ENCODE measurements around the gene INPP4A.

GRCh38 chr2:98521266-98521665 is 76.6 kb downstream of the INPP4A start:
- TF ChIP-seq ZEB2 (IDR thresholded peaks at IDR 0.05), result no peak
- TF ChIP-seq AFF4 (CRISPR knock-in tag; IDR thresholded peaks at IDR 0.05), result no peak
- TF ChIP-seq CREB1 (IDR thresholded peaks at IDR 0.05), result no peak
- TF ChIP-seq CREB1 (CRISPR knock-in tag; IDR thresholded peaks at IDR 0.05), result no peak
- no peak for TF ChIP-seq MXI1 (IDR thresholded peaks at IDR 0.05; ENCODE audit: low read depth, low read length)
- no peak for TF ChIP-seq ZNF165 (CRISPR knock-in tag; IDR thresholded peaks at IDR 0.05; ENCODE audit: borderline replicate concordance)
